Muscle of leg (tissue), 11 donors: ENCODE data around the gene PSMD13. TPM values are rescaled to one million over a fixed set of nuclear protein-coding genes. Genes with fewer than 3 reads are reported as not detected.

ENCODE experiments used
- DNase-seq: peaks from one replicate; pipeline ENCODE4 v3.0.0; 2013
- H3K27ac ChIP-seq: one replicate; pipeline ENCODE4 v1.5.1; 2013; ENCODE audit warnings: mild to moderate bottlenecking, low read length, control low read depth
- H3K27me3 ChIP-seq: one replicate; pipeline ENCODE4 v1.6.1; 2013; ENCODE audit warnings: low read length; ENCODE audit not compliant: control insufficient read depth, insufficient read depth
- H3K36me3 ChIP-seq: one replicate; pipeline ENCODE4 v1.6.1; 2013; ENCODE audit warnings: low read length; ENCODE audit not compliant: control insufficient read depth, insufficient read depth
- H3K4me1 ChIP-seq: one replicate; pipeline ENCODE4 v1.6.1; 2013; ENCODE audit warnings: low read length; ENCODE audit not compliant: control insufficient read depth, insufficient read depth
- H3K4me3 ChIP-seq: one replicate; pipeline ENCODE4 v1.5.1; 2013; ENCODE audit warnings: low read length, control low read depth
- H3K9me3 ChIP-seq: replicated peaks from 2 replicates; pipeline ENCODE4 v1.6.1; 2013; ENCODE audit warnings: low read depth, low read length; ENCODE audit not compliant: control insufficient read depth
- WGBS: methylation state at CpG from one replicate; pipeline ENCODE4 v1.1.5; 2013; ENCODE audit warnings: missing lambda C conversion rate; ENCODE audit not compliant: insufficient coverage; 5-methylcytosine and 5-hydroxymethylcytosine counted together
- polyA plus RNA-seq, 8 donors: library from polyadenylated mRNA; unstranded; fragments of 120-200 nt; gene quantifications; one replicate each; pipeline versions ENCODE4 v1.2.1 to v1.2.3, GENCODE V29; 2013; ENCODE audit warnings: inconsistent platforms in 1 of 8, low replicate concordance in 1 of 8; ENCODE audit not compliant: insufficient read length in 8 of 8, insufficient read depth in 1 of 8
- total RNA-seq: library from RNA; stranded (reverse); fragments of 120-200 nt; gene quantifications from one replicate; pipeline ENCODE4 v1.2.4, GENCODE V29; 2013

Gene PSMD13
- total and polyA plus RNA-seq, 9 donors: 82.6 to 115 (median 106) TPM

GRCh38 chr11:280706-281485 lies 44.1 kb downstream of the PSMD13 start:
- no peak overlapping the region for H3K4me3 ChIP-seq
- no peaks in the 10 kb centered on the region for H3K36me3 ChIP-seq
- H3K27ac ChIP-seq: no peak overlapping the region
- H3K27me3 ChIP-seq: peaks cover 79% of the 10 kb centered on the region
- H3K9me3 ChIP-seq: no peaks in the 10 kb centered on the region
- 9% methylated on average over 79 of the region's 79 CpGs for WGBS
- H3K4me1 ChIP-seq: peaks cover 6% of the 10 kb centered on the region
- DNase-seq: no peak

GRCh38 chr11:281486-282161 lies 44.8 kb downstream of the PSMD13 start:
- DNase-seq: no peak
- H3K36me3 ChIP-seq: no peaks in the 10 kb centered on the region
- peaks cover 6% of the 10 kb centered on the region for H3K4me1 ChIP-seq
- H3K27me3 ChIP-seq: peaks cover 85% of the 10 kb centered on the region
- no peak overlapping the region for H3K4me3 ChIP-seq
- H3K27ac ChIP-seq: no peak overlapping the region
- H3K9me3 ChIP-seq: no peaks in the 10 kb centered on the region
- 40% methylated on average over 25 of the region's 26 CpGs for WGBS

- no peaks in the 10 kb centered on the region for H3K36me3 ChIP-seq
- H3K4me1 ChIP-seq: peaks cover 6% of the 10 kb centered on the region
- no peak overlapping the region for H3K27ac ChIP-seq
- no CpG with 5 or more reads among the region's 4 CpGs for WGBS
- no peaks in the 10 kb centered on the region for H3K9me3 ChIP-seq
- H3K4me3 ChIP-seq: no peak overlapping the region
- H3K27me3 ChIP-seq: peaks cover 86% of the 10 kb centered on the region
- DNase-seq: no peak
Measured at GRCh38 chr11:282171-282570, 45.4 kb downstream of the PSMD13 start.

GRCh38 chr11:282630-283360 lies 46.0 kb downstream of the PSMD13 start:
- DNase-seq: no peak

GRCh38 chr11:283405-284104 lies 46.8 kb downstream of the PSMD13 start:
- 82% methylated on average over 13 of the region's 23 CpGs for WGBS
- no peak for DNase-seq

More at GRCh38 chr11:282630-283360, 46.0 kb downstream of the PSMD13 start:
- WGBS: 29% methylated on average over 1 of the region's 13 CpGs
- no peaks in the 10 kb centered on the region for H3K9me3 ChIP-seq
- H3K4me3 ChIP-seq: no peak overlapping the region
- H3K4me1 ChIP-seq: peaks cover 7% of the 10 kb centered on the region
- no peak overlapping the region for H3K27ac ChIP-seq
- H3K36me3 ChIP-seq: no peaks in the 10 kb centered on the region
- H3K27me3 ChIP-seq: peaks cover 86% of the 10 kb centered on the region

GRCh38 chr11:284105-285020 lies 47.6 kb downstream of the PSMD13 start:
- DNase-seq: no peak
- no peaks in the 10 kb centered on the region for H3K9me3 ChIP-seq
- H3K27ac ChIP-seq: no peak overlapping the region
- H3K4me1 ChIP-seq: peaks cover 15% of the 10 kb centered on the region
- peaks cover 78% of the 10 kb centered on the region for H3K27me3 ChIP-seq
- H3K4me3 ChIP-seq: no peak overlapping the region
- H3K36me3 ChIP-seq: no peaks in the 10 kb centered on the region
- WGBS: 73% methylated on average over 18 of the region's 24 CpGs

More at GRCh38 chr11:283405-284104, 46.8 kb downstream of the PSMD13 start:
- H3K4me3 ChIP-seq: no peak overlapping the region
- no peaks in the 10 kb centered on the region for H3K36me3 ChIP-seq
- H3K27me3 ChIP-seq: peaks cover 86% of the 10 kb centered on the region
- H3K27ac ChIP-seq: no peak overlapping the region
- H3K4me1 ChIP-seq: peaks cover 14% of the 10 kb centered on the region
- H3K9me3 ChIP-seq: no peaks in the 10 kb centered on the region

- no peaks in the 10 kb centered on the region for H3K9me3 ChIP-seq
- 75% methylated on average over 27 of the region's 29 CpGs for WGBS
- H3K27ac ChIP-seq: no peak overlapping the region
- peaks cover 17% of the 10 kb centered on the region for H3K4me1 ChIP-seq
- no peaks in the 10 kb centered on the region for H3K36me3 ChIP-seq
- H3K4me3 ChIP-seq: no peak overlapping the region
- H3K27me3 ChIP-seq: peaks cover 69% of the 10 kb centered on the region
- DNase-seq: no peak
Measured at GRCh38 chr11:285021-285893, 48.5 kb downstream of the PSMD13 start.

GRCh38 chr11:285894-286220 lies 49.1 kb downstream of the PSMD13 start:
- H3K27me3 ChIP-seq: peaks cover 64% of the 10 kb centered on the region
- WGBS: 64% methylated on average over 4 of the region's 8 CpGs
- no peak for DNase-seq

More at GRCh38 chr11:285894-286220, 49.1 kb downstream of the PSMD13 start:
- H3K27ac ChIP-seq: no peak overlapping the region
- H3K36me3 ChIP-seq: no peaks in the 10 kb centered on the region
- H3K4me1 ChIP-seq: peaks cover 20% of the 10 kb centered on the region
- no peak overlapping the region for H3K4me3 ChIP-seq
- no peaks in the 10 kb centered on the region for H3K9me3 ChIP-seq
